Caki2 (cell line): ENCODE data around the gene LENEP. TPM values are rescaled to one million over a fixed set of nuclear protein-coding genes. Genes with fewer than 3 reads are reported as not detected.

ENCODE experiments used
- DNase-seq: peaks from one replicate; pipeline ENCODE4 v3.0.0-alpha.2; 2015; ENCODE audit warnings: low read depth
- in situ Hi-C: cut with HindIII; loops from 2 replicates; pipeline ENCODE4 v1.10.0; 2016; ENCODE audit warnings: low sequenced_read_pairs, low pct_unique_long_range_greater_than_20kb, mixed read lengths
- total RNA-seq: library from RNA; depleted of rRNA; stranded (reverse); fragments of >200 nt; shearing (Covaris generic); gene quantifications from 2 replicates; pipeline ENCODE4 v1.2.3, GENCODE V29; 2014; ENCODE audit warnings: low replicate concordance; rRNA removed

Gene LENEP
- not detected in 2 replicates for total RNA-seq

GRCh38 chr1:154993572-154994268 lies at the start of gene LENEP:
LENEP (plus strand) TSS chr1:154993586; CDS start chr1:154993608, 22 bp downstream.
- in situ Hi-C loops, result no loop called here
- no peak for DNase-seq

GRCh38 chr1:154943649-154944400 lies 49.6 kb upstream of the LENEP start:
- DNase-seq, result no peak
- in situ Hi-C loops, result no loop called here

GRCh38 chr1:154944401-154945159 lies 48.8 kb upstream of the LENEP start:
- in situ Hi-C loops, result no loop called here
- no peak for DNase-seq

GRCh38 chr1:154945160-154945961 lies 48.0 kb upstream of the LENEP start:
- in situ Hi-C loops, result no loop called here
- DNase-seq, result no peak

GRCh38 chr1:154945962-154946850 lies 47.2 kb upstream of the LENEP start:
- in situ Hi-C loops, result no loop called here
- DNase-seq, result no peak

GRCh38 chr1:154948079-154948478 lies 45.3 kb upstream of the LENEP start:
- in situ Hi-C loops, result no loop called here
- DNase-seq, result no peak

GRCh38 chr1:154951901-154952657 lies 41.3 kb upstream of the LENEP start:
- in situ Hi-C loops, result no loop called here
- no peak for DNase-seq

GRCh38 chr1:154952664-154953063 lies 40.7 kb upstream of the LENEP start:
- in situ Hi-C loops, result no loop called here
- no peak for DNase-seq

- in situ Hi-C loops, result no loop called here
- no peak for DNase-seq
Measured at GRCh38 chr1:154953611-154954038, 39.8 kb upstream of the LENEP start.

GRCh38 chr1:154954541-154954940 lies 38.8 kb upstream of the LENEP start:
- no peak for DNase-seq
- in situ Hi-C loops, result no loop called here

GRCh38 chr1:154955039-154955717 lies 38.2 kb upstream of the LENEP start:
- in situ Hi-C loops, result no loop called here
- DNase-seq, result peak; percentile 49

- DNase-seq, result peak; percentile 92
- in situ Hi-C loops, result no loop called here
Measured at GRCh38 chr1:154955718-154956543, 37.5 kb upstream of the LENEP start, which contains the start of gene PBXIP1. PBXIP1 (minus strand) TSS chr1:154956099; CDS start chr1:154953721, 2,378 bp downstream.

- in situ Hi-C loops, result no loop called here
- DNase-seq, result no peak
Measured at GRCh38 chr1:154956544-154956941, 36.8 kb upstream of the LENEP start.

GRCh38 chr1:154957091-154957657 lies 36.2 kb upstream of the LENEP start:
- in situ Hi-C loops, result no loop called here
- DNase-seq, result no peak

GRCh38 chr1:154958036-154958435 lies 35.4 kb upstream of the LENEP start:
- in situ Hi-C loops, result no loop called here
- DNase-seq, result no peak
